Endothelial cell of umbilical vein (primary cell): ENCODE results near the gene FBXW11. TPM values are rescaled to one million over a fixed set of nuclear protein-coding genes. Genes with fewer than 3 reads are reported as not detected.

Experiments
- BruUV-seq: library from RNA; stranded (reverse); fragments of 400-500 nt; replicated peaks from 2 replicates; lab custom pipeline; 2021; lab: Mats Ljungman, UMichigan
- CTCF ChIA-PET: fragments of 300-600, 350-600 bp; sonication (Branson Sonifier 250); formaldehyde crosslinking; loops from one replicate; lab custom pipeline; 2021; ENCODE audit warnings: antibody characterized with exemption, inconsistent platforms; lab: Charles Lee
- POLR2A ChIA-PET: fragments of 300-600, 350-600 bp; sonication (Branson Sonifier 250); formaldehyde crosslinking; loops from one replicate; lab custom pipeline; 2021; ENCODE audit warnings: antibody characterized with exemption, inconsistent platforms; lab: Charles Lee
- DNase-seq: peaks from one replicate; pipeline ENCODE4 v3.0.0-alpha.2; 2011; ENCODE audit warnings: low read depth, low spot score
- FAIRE-seq: peaks from 2 replicates; lab custom pipeline; 2011; peaks lifted over from hg19 to GRCh38; lab: Jason Lieb, UNC
- H2AFZ ChIP-seq: 2 replicates; pipeline ENCODE4 v1.6.0; 2012; ENCODE audit warnings: low read depth, low read length, control low read depth, inconsistent platforms
- H3K27ac ChIP-seq: 2 replicates; pipeline ENCODE4 v1.5.1; 2011; ENCODE audit warnings: low read depth, mild to moderate bottlenecking, control low read depth, low read length, moderate library complexity; ENCODE audit not compliant: insufficient read depth
- H3K27me3 ChIP-seq, 2 experiments: 2 replicates each; pipeline versions ENCODE4 v1.6.0 to v1.6.1; 2011; ENCODE audit warnings: low read length in 2 of 2, mixed read lengths in 1 of 2; ENCODE audit not compliant: control insufficient read depth in 2 of 2, insufficient read depth in 2 of 2
- H3K36me3 ChIP-seq, 2 experiments: 2 replicates in 1 of 2; 3 replicates in 1 of 2; pipeline ENCODE4 v1.5.1; 2011; ENCODE audit warnings: low read length in 2 of 2, mild to moderate bottlenecking in 1 of 2, moderate library complexity in 1 of 2; ENCODE audit not compliant: control insufficient read depth in 2 of 2, insufficient read depth in 2 of 2; ENCODE audit errors: extremely low read depth in 1 of 2
- H3K4me1 ChIP-seq: 3 replicates; pipeline ENCODE4 v1.5.1; 2011; ENCODE audit warnings: mild to moderate bottlenecking, low read length; ENCODE audit not compliant: control insufficient read depth, insufficient read depth; ENCODE audit errors: extremely low read depth
- H3K4me2 ChIP-seq: 2 replicates; pipeline ENCODE4 v1.6.1; 2011; ENCODE audit warnings: low read length, control low read depth, mixed read lengths; ENCODE audit not compliant: insufficient read depth
- H3K4me3 ChIP-seq, 3 experiments: fragments of 200-600 bp in 1 of 3; sonication (generic), shearing (Covaris generic) in 1 of 3; replicated peaks in 1 of 3; 2 replicates each; pipeline ENCODE4 v1.5.1; 2011 to 2016; ENCODE audit warnings: control low read depth in 3 of 3, low read length in 3 of 3, mild to moderate bottlenecking in 2 of 3, inconsistent platforms in 1 of 3, low read depth in 1 of 3, moderate library complexity in 1 of 3; ENCODE audit not compliant: insufficient read depth in 1 of 3
- H3K79me2 ChIP-seq: 2 replicates; pipeline ENCODE4 v1.6.0; 2012; ENCODE audit warnings: low read length, inconsistent platforms; ENCODE audit not compliant: control insufficient read depth, insufficient read depth
- H3K9ac ChIP-seq: replicated peaks from 2 replicates; pipeline ENCODE3; 2011; ENCODE audit warnings: low read length, control low read depth; ENCODE audit not compliant: insufficient read depth; ENCODE audit errors: extremely low read depth
- H3K9me1 ChIP-seq: replicated peaks from 3 replicates; pipeline ENCODE4 v1.6.0; 2011; ENCODE audit warnings: mild to moderate bottlenecking, low read length; ENCODE audit not compliant: control insufficient read depth, insufficient read depth; ENCODE audit errors: extremely low read depth
- H3K9me3 ChIP-seq: replicated peaks from 2 replicates; pipeline ENCODE4 v1.5.1; 2012; ENCODE audit warnings: low read length, inconsistent platforms; ENCODE audit not compliant: control insufficient read depth, insufficient read depth
- H4K20me1 ChIP-seq: replicated peaks from 2 replicates; pipeline ENCODE3; 2011; ENCODE audit warnings: mild to moderate bottlenecking, low read length; ENCODE audit not compliant: control insufficient read depth, insufficient read depth; ENCODE audit errors: extremely low read depth
- EZH2 ChIP-seq: IDR thresholded peaks from 2 replicates; pipeline ENCODE4 v1.6.1; 2012; ENCODE audit warnings: borderline replicate concordance, low read depth, mild to moderate bottlenecking, moderate library complexity, low read length, inconsistent platforms; ENCODE audit not compliant: severe bottlenecking
- FOS ChIP-seq: IDR thresholded peaks from 2 replicates; pipeline ENCODE4 v1.6.1; 2011; ENCODE audit warnings: mild to moderate bottlenecking, low read length, moderate library complexity, borderline replicate concordance; ENCODE audit not compliant: insufficient read depth
- GATA2 ChIP-seq: IDR thresholded peaks from 2 replicates; pipeline ENCODE4 v1.7.0; 2011; ENCODE audit warnings: low read depth, mild to moderate bottlenecking, moderate library complexity, mixed read lengths, low read length; ENCODE audit not compliant: insufficient read length, insufficient read depth
- JUN ChIP-seq: IDR thresholded peaks from 2 replicates; pipeline ENCODE4 v1.6.1; 2011; ENCODE audit warnings: borderline replicate concordance, low read depth; ENCODE audit not compliant: insufficient read length, insufficient read depth
- MAX ChIP-seq: IDR thresholded peaks from 2 replicates; pipeline ENCODE4 v1.6.1; 2011; ENCODE audit not compliant: insufficient read depth, insufficient read length
- MYC ChIP-seq: IDR thresholded peaks from one replicate; pipeline ENCODE4 v1.6.1; 2011; ENCODE audit warnings: mild to moderate bottlenecking, low read depth, low read length
- POLR2AphosphoS5 ChIP-seq: IDR thresholded peaks from 2 replicates; pipeline ENCODE4 v1.6.1; 2012; ENCODE audit warnings: low read depth, mild to moderate bottlenecking, control low read depth, low read length, moderate library complexity; ENCODE audit not compliant: insufficient read depth
- dilution Hi-C: fragments of 300-500 bp; cut with MboI; formaldehyde crosslinking; loops from one replicate; pipeline ENCODE4 v1.15.0; 2019; ENCODE audit warnings: low sequenced_read_pairs; ENCODE audit not compliant: extremely low pct_ligation_motif_present
- intact Hi-C: fragments of 100-400 bp; cut with micrococcal nuclease; formaldehyde crosslinking; loops from one replicate; pipeline ENCODE4 v1.10.0; 2022
- polyA plus RNA-seq, 4 experiments: library from polyadenylated mRNA; depleted of rRNA in 3 of 4; stranded (reverse) in 3 of 4; unstranded in 1 of 4; fragments of >200 nt; gene quantifications; 2 replicates each; pipeline versions ENCODE4 v1.2.1 to v1.2.3, GENCODE V29; 2011 to 2012; ENCODE audit warnings: missing spikeins in 1 of 4
- total RNA-seq: library from RNA; stranded (reverse); gene quantifications from 2 replicates; pipeline ENCODE4 v1.2.3, GENCODE V29; 2021

FBXW11 gene
- total and polyA plus RNA-seq, 2 donors (not counting 3 experiments of a cell fraction or from before 2014, with no cell fraction given): 30.7 to 44.7 TPM

GRCh38 chr5:172031894-172032461, 25.5 kb upstream of the FBXW11 start:
- dilution Hi-C loops (no loop called here), intact Hi-C loops (no loop called here)
- ChIA-PET POLR2A (no interaction called here), CTCF (no interaction called here)
- Histone ChIP-seq H3K79me2 (no peaks in the 10 kb centered on the region), H3K9me3 (no peaks in the 10 kb centered on the region), H3K9ac (no peak overlapping the region), H3K36me3 (no peaks in the 10 kb centered on the region), H3K4me2 (no peak overlapping the region), H3K27ac (no peak overlapping the region), H3K4me1 (no peaks in the 10 kb centered on the region), H3K9me1 (no peaks in the 10 kb centered on the region), H2AFZ (no peak overlapping the region), H4K20me1 (no peaks in the 10 kb centered on the region), H3K27me3 (peaks cover 6 to 14% of the 10 kb centered on the region in 2 experiments), H3K4me3 (no peak overlapping the region)
- DNase-seq (no peak), FAIRE-seq (no peak)
- TF ChIP-seq EZH2 (no peak), MYC (no peak), FOS (no peak), POLR2AphosphoS5 (no peak), JUN (no peak), MAX (no peak), GATA2 (no peak)
- BruUV-seq: no TSS peak

- no TSS peak for BruUV-seq
- CTCF ChIA-PET: no interaction called here
- intact Hi-C loops (no loop called here), dilution Hi-C loops (no loop called here)
- Histone ChIP-seq H3K27me3 (peaks cover 6 to 16% of the 10 kb centered on the region in 2 experiments), H3K36me3 (no peaks in the 10 kb centered on the region), H3K9me3 (no peaks in the 10 kb centered on the region), H3K4me1 (peaks cover under 1% of the 10 kb centered on the region), H3K4me2 (no peak overlapping the region), H4K20me1 (no peaks in the 10 kb centered on the region), H3K79me2 (no peaks in the 10 kb centered on the region), H3K4me3 (no peak overlapping the region), H3K9me1 (no peaks in the 10 kb centered on the region), H3K9ac (no peak overlapping the region), H2AFZ (no peak overlapping the region), H3K27ac (no peak overlapping the region)
- FAIRE-seq (no peak), DNase-seq (no peak)
- POLR2A ChIA-PET: no interaction called here
- TF ChIP-seq POLR2AphosphoS5: no peak
These were observed 23.4 kb upstream of the FBXW11 start for GRCh38 chr5:172029876-172030275.
